Stimulated activated CD8-positive, alpha-beta memory T cell treated with anti-CD3 and anti-CD28 coated beads, Interleukin-12 subunit alpha, Interleukin-12 subunit beta, amount 100 ng/mL, for 4 hours (primary cell): ENCODE results near the gene MAP2K5.

ENCODE experiments used
- DNase-seq: peaks from one replicate; pipeline ENCODE4 v3.0.0-alpha.2; 2020; ENCODE audit warnings: low read depth

The MAP2K5 gene

GRCh38 chr15:67542420-67543347, at the start of gene MAP2K5:
MAP2K5 (plus strand) TSS chr15:67542703; CDS start chr15:67543336, 633 bp downstream.
- DNase-seq: peak; percentile 72

GRCh38 chr15:67495585-67495984, 46.9 kb upstream of the MAP2K5 start:
- no peak for DNase-seq

- DNase-seq: no peak
Measured at GRCh38 chr15:67501177-67501835, 41.2 kb upstream of the MAP2K5 start.

- DNase-seq: no peak
Measured at GRCh38 chr15:67501836-67502461, 40.6 kb upstream of the MAP2K5 start.

- DNase-seq: no peak
Measured at GRCh38 chr15:67504056-67504455, 38.4 kb upstream of the MAP2K5 start.

- no peak for DNase-seq
Measured at GRCh38 chr15:67504796-67505195, 37.7 kb upstream of the MAP2K5 start.

- no peak for DNase-seq
Measured at GRCh38 chr15:67505675-67506572, 36.6 kb upstream of the MAP2K5 start.

GRCh38 chr15:67506775-67507747, 35.4 kb upstream of the MAP2K5 start:
- no peak for DNase-seq

GRCh38 chr15:67508407-67508806, 34.1 kb upstream of the MAP2K5 start:
- DNase-seq: no peak

- DNase-seq: no peak
Measured at GRCh38 chr15:67509918-67510317, 32.6 kb upstream of the MAP2K5 start.

GRCh38 chr15:67510597-67511190, 31.8 kb upstream of the MAP2K5 start:
- DNase-seq: no peak

GRCh38 chr15:67511606-67512005, 30.9 kb upstream of the MAP2K5 start:
- no peak for DNase-seq

GRCh38 chr15:67512140-67512539, 30.4 kb upstream of the MAP2K5 start:
- DNase-seq: no peak

- DNase-seq: no peak
Measured at GRCh38 chr15:67512933-67513714, 29.4 kb upstream of the MAP2K5 start.

GRCh38 chr15:67515090-67515489, 27.4 kb upstream of the MAP2K5 start:
- no peak for DNase-seq

GRCh38 chr15:67515557-67515956, 26.9 kb upstream of the MAP2K5 start:
- DNase-seq: no peak

- no peak for DNase-seq
Measured at GRCh38 chr15:67520321-67521028, 22.0 kb upstream of the MAP2K5 start.

- peak; percentile 78 for DNase-seq
Measured at GRCh38 chr15:67521029-67521782, 21.3 kb upstream of the MAP2K5 start, which contains the start of gene C15orf61. C15orf61 (plus strand) TSS chr15:67521131; CDS start chr15:67521249, 118 bp downstream.
